ENCODE results near the gene HINFP. TPM values are rescaled to one million over a fixed set of nuclear protein-coding genes. Genes with fewer than 3 reads are reported as not detected.

The HINFP gene
- total and polyA plus RNA-seq, 2 of the 4 experiments (the other 2 are of a cell fraction): 9.1 to 15.3 TPM

- TF ChIP-seq ELK1 (IDR thresholded peaks at IDR 0.05; ENCODE audit: borderline replicate concordance, low read depth, low read length): no peak
- no peak for TF ChIP-seq RFX5 (IDR thresholded peaks at IDR 0.05; ENCODE audit: low read depth, low read length)
- TF ChIP-seq MAZ (IDR thresholded peaks at IDR 0.05; ENCODE audit: borderline replicate concordance, low read depth, low read length): no peak
Measured at GRCh38 chr11:119094816-119095065, 26.6 kb upstream of the HINFP start (continued).

Data from IMR-90 (cell line).